Stimulated activated naive CD8-positive, alpha-beta T cell treated with anti-CD3 and anti-CD28 coated beads, Interleukin-15, Interleukin-2, amounts not matched to agents 100 ng/mL and 50 ng/mL, for 24 hours (primary cell): ENCODE data around the gene CAMK2B.

Source experiments
- H3K27ac Mint-ChIP-seq: one replicate; pipeline ENCODE4 v1.8.0; 2021; ENCODE audit warnings: mild to moderate bottlenecking, mixed read lengths
- H3K27me3 Mint-ChIP-seq: one replicate; pipeline ENCODE4 v1.8.0; 2021; ENCODE audit warnings: mixed read lengths
- H3K36me3 Mint-ChIP-seq: one replicate; pipeline ENCODE4 v1.8.0; 2021; ENCODE audit warnings: low read depth, mixed read lengths
- H3K4me1 Mint-ChIP-seq: one replicate; pipeline ENCODE4 v1.8.0; 2021; ENCODE audit warnings: low read depth, mixed read lengths
- H3K4me3 Mint-ChIP-seq: one replicate; pipeline ENCODE4 v1.8.0; 2021; ENCODE audit warnings: mild to moderate bottlenecking, mixed read lengths
- H3K9me3 Mint-ChIP-seq: one replicate; pipeline ENCODE4 v1.8.0; 2021; ENCODE audit warnings: mixed read lengths

Gene CAMK2B

GRCh38 chr7:44288811-44289340, 36.5 kb downstream of the CAMK2B start:
- no peak overlapping the region for H3K27ac Mint-ChIP-seq
- H3K4me3 Mint-ChIP-seq, result no peak overlapping the region
- peaks cover 19% of the 10 kb centered on the region for H3K27me3 Mint-ChIP-seq
- H3K9me3 Mint-ChIP-seq, result no peaks in the 10 kb centered on the region
- H3K4me1 Mint-ChIP-seq, result no peaks in the 10 kb centered on the region
- H3K36me3 Mint-ChIP-seq, result no peaks in the 10 kb centered on the region

GRCh38 chr7:44288381-44288685, 37.1 kb downstream of the CAMK2B start:
- H3K9me3 Mint-ChIP-seq, result no peaks in the 10 kb centered on the region
- H3K4me1 Mint-ChIP-seq, result no peaks in the 10 kb centered on the region
- peaks cover 19% of the 10 kb centered on the region for H3K27me3 Mint-ChIP-seq
- no peak overlapping the region for H3K4me3 Mint-ChIP-seq
- no peaks in the 10 kb centered on the region for H3K36me3 Mint-ChIP-seq
- no peak overlapping the region for H3K27ac Mint-ChIP-seq

GRCh38 chr7:44287488-44288380, 37.7 kb downstream of the CAMK2B start:
- no peaks in the 10 kb centered on the region for H3K4me1 Mint-ChIP-seq
- H3K27me3 Mint-ChIP-seq, result peaks cover 14% of the 10 kb centered on the region
- no peak overlapping the region for H3K4me3 Mint-ChIP-seq
- H3K36me3 Mint-ChIP-seq, result no peaks in the 10 kb centered on the region
- no peak overlapping the region for H3K27ac Mint-ChIP-seq
- no peaks in the 10 kb centered on the region for H3K9me3 Mint-ChIP-seq

GRCh38 chr7:44286618-44287487, 38.5 kb downstream of the CAMK2B start:
- H3K27ac Mint-ChIP-seq, result no peak overlapping the region

GRCh38 chr7:44286182-44286617, 39.2 kb downstream of the CAMK2B start:
- Mint-ChIP-seq H3K36me3 (no peaks in the 10 kb centered on the region), H3K27ac (no peak overlapping the region), H3K27me3 (peaks cover 7% of the 10 kb centered on the region), H3K9me3 (no peaks in the 10 kb centered on the region), H3K4me3 (no peak overlapping the region), H3K4me1 (no peaks in the 10 kb centered on the region)

More at GRCh38 chr7:44286618-44287487, 38.5 kb downstream of the CAMK2B start:
- Mint-ChIP-seq H3K4me1 (no peaks in the 10 kb centered on the region), H3K36me3 (no peaks in the 10 kb centered on the region), H3K9me3 (no peaks in the 10 kb centered on the region), H3K4me3 (no peak overlapping the region), H3K27me3 (peaks cover 10% of the 10 kb centered on the region)

- Mint-ChIP-seq H3K4me1 (no peaks in the 10 kb centered on the region), H3K27ac (no peak overlapping the region), H3K27me3 (peaks cover 2% of the 10 kb centered on the region), H3K9me3 (no peaks in the 10 kb centered on the region), H3K36me3 (no peaks in the 10 kb centered on the region), H3K4me3 (no peak overlapping the region)
Observed at GRCh38 chr7:44285561-44285960, 39.8 kb downstream of the CAMK2B start.

GRCh38 chr7:44284881-44285541, 40.4 kb downstream of the CAMK2B start:
- Mint-ChIP-seq H3K27ac (no peak overlapping the region), H3K36me3 (no peaks in the 10 kb centered on the region), H3K27me3 (peaks cover 2% of the 10 kb centered on the region), H3K4me1 (no peaks in the 10 kb centered on the region), H3K9me3 (no peaks in the 10 kb centered on the region), H3K4me3 (no peak overlapping the region)

- H3K27ac Mint-ChIP-seq, result no peak overlapping the region
- no peak overlapping the region for H3K4me3 Mint-ChIP-seq
- no peaks in the 10 kb centered on the region for H3K9me3 Mint-ChIP-seq
- H3K36me3 Mint-ChIP-seq, result no peaks in the 10 kb centered on the region
- no peaks in the 10 kb centered on the region for H3K27me3 Mint-ChIP-seq
- H3K4me1 Mint-ChIP-seq, result no peaks in the 10 kb centered on the region
Observed at GRCh38 chr7:44284216-44284615, 41.2 kb downstream of the CAMK2B start.

GRCh38 chr7:44283381-44284211, 41.8 kb downstream of the CAMK2B start:
- Mint-ChIP-seq H3K9me3 (no peaks in the 10 kb centered on the region), H3K4me3 (no peak overlapping the region), H3K4me1 (no peaks in the 10 kb centered on the region), H3K36me3 (no peaks in the 10 kb centered on the region), H3K27ac (no peak overlapping the region), H3K27me3 (no peaks in the 10 kb centered on the region)

GRCh38 chr7:44282601-44283171, 42.7 kb downstream of the CAMK2B start:
- Mint-ChIP-seq H3K4me1 (no peaks in the 10 kb centered on the region), H3K9me3 (no peaks in the 10 kb centered on the region), H3K4me3 (no peak overlapping the region), H3K36me3 (no peaks in the 10 kb centered on the region), H3K27ac (no peak overlapping the region), H3K27me3 (no peaks in the 10 kb centered on the region)

- Mint-ChIP-seq H3K4me3 (no peak overlapping the region), H3K4me1 (no peaks in the 10 kb centered on the region), H3K9me3 (no peaks in the 10 kb centered on the region), H3K27me3 (no peaks in the 10 kb centered on the region), H3K36me3 (no peaks in the 10 kb centered on the region), H3K27ac (no peak overlapping the region)
Observed at GRCh38 chr7:44281811-44282600, 43.4 kb downstream of the CAMK2B start.

GRCh38 chr7:44280993-44281721, 44.2 kb downstream of the CAMK2B start:
- no peaks in the 10 kb centered on the region for H3K9me3 Mint-ChIP-seq
- H3K4me3 Mint-ChIP-seq, result no peak overlapping the region
- no peaks in the 10 kb centered on the region for H3K4me1 Mint-ChIP-seq
- H3K27me3 Mint-ChIP-seq, result no peaks in the 10 kb centered on the region
- no peaks in the 10 kb centered on the region for H3K36me3 Mint-ChIP-seq
- H3K27ac Mint-ChIP-seq, result no peak overlapping the region

GRCh38 chr7:44280636-44280992, 44.8 kb downstream of the CAMK2B start:
- no peaks in the 10 kb centered on the region for H3K4me1 Mint-ChIP-seq
- no peak overlapping the region for H3K4me3 Mint-ChIP-seq
- H3K9me3 Mint-ChIP-seq, result no peaks in the 10 kb centered on the region
- no peaks in the 10 kb centered on the region for H3K27me3 Mint-ChIP-seq
- no peaks in the 10 kb centered on the region for H3K36me3 Mint-ChIP-seq
- H3K27ac Mint-ChIP-seq, result peak overlapping the region; percentile 82
